Upper lobe of left lung (tissue), 6 donors: ENCODE data around the gene TMEM165. TPM values are rescaled to one million over a fixed set of nuclear protein-coding genes. Genes with fewer than 3 reads are reported as not detected.

Experiments used
- ATAC-seq, 2 donors: fragments of 200-7000 bp; cut with Tn5 transposase; one replicate each; pipeline ENCODE4 v1.9.1; 2022; ENCODE audit warnings: mild to moderate bottlenecking in 2 of 2, moderate library complexity in 2 of 2; ENCODE audit not compliant: low FRiP score in 2 of 2
- DNase-seq, 2 donors: peaks; one replicate each; pipeline ENCODE4 v3.0.0-alpha.2; 2019 to 2020
- H3K27ac ChIP-seq, 4 donors: fragments of 200-600 bp; sonication (generic); one replicate each; pipeline ENCODE4 v1.5.1; 2016 to 2019
- H3K27me3 ChIP-seq, 4 donors: fragments of 200-600 bp; sonication (generic); one replicate each; pipeline ENCODE4 v1.5.1; 2017 to 2019
- H3K36me3 ChIP-seq, 4 donors: fragments of 200-600 bp; sonication (generic); one replicate each; pipeline ENCODE4 v1.5.1; 2016 to 2019
- H3K4me1 ChIP-seq, 4 donors: fragments of 200-600 bp; sonication (generic); one replicate each; pipeline ENCODE4 v1.5.1; 2018 to 2019
- H3K4me3 ChIP-seq, 4 donors: fragments of 200-600 bp; sonication (generic); one replicate each; pipeline ENCODE4 v1.5.1; 2017 to 2019; ENCODE audit warnings: mild to moderate bottlenecking in 2 of 4, moderate library complexity in 1 of 4
- H3K9me3 ChIP-seq, 4 donors: fragments of 200-600 bp; sonication (generic); one replicate each; pipeline ENCODE4 v1.5.1; 2018 to 2019
- EP300 ChIP-seq, 4 donors: sonication (generic); formaldehyde crosslinking; IDR thresholded peaks; one replicate each; pipeline ENCODE4 v1.5.1; 2017; ENCODE audit warnings: antibody characterized with exemption in 4 of 4, control low read depth in 2 of 4
- POLR2A ChIP-seq, 4 donors: fragments of 450-650 bp; IDR thresholded peaks; one replicate each; pipeline ENCODE4 v1.5.1; 2016 to 2017; ENCODE audit warnings: antibody characterized with exemption in 4 of 4, mild to moderate bottlenecking in 2 of 4
- POLR2AphosphoS5 ChIP-seq, 2 donors: sonication (generic); formaldehyde crosslinking; IDR thresholded peaks; one replicate each; pipeline ENCODE4 v1.5.1; 2017; ENCODE audit warnings: antibody characterized with exemption in 2 of 2
- WGBS, 2 donors: methylation state at CpG; one replicate each; pipeline ENCODE4 v1.1.5; 2017 to 2018; 5-methylcytosine and 5-hydroxymethylcytosine counted together
- total RNA-seq, 6 donors: library from RNA; depleted of rRNA in 4 of 6; stranded (reverse); fragments of >200 nt in 4 of 6; gene quantifications; one replicate each; pipeline versions ENCODE4 v1.1.0 to v1.2.1, GENCODE V29; 2016 to 2021
- TF ChIP-seq, protein P1 (sequence below), 6 experiments: fragments of 450-650 bp in 4 of 6; fragments of 200-600 bp in 2 of 6; sonication (generic) in 2 of 6; IDR thresholded peaks; one replicate each; pipeline ENCODE4 v1.5.1; 2016 to 2019; ENCODE audit warnings: antibody characterized with exemption in 6 of 6
- donor health status: DM: no; HTN: no; CAD: no; lungs with moderate emphysema.
- donor health status: DM: no; HTN: yes; CAD: no; lungs with severe emphysema.

TMEM165 gene
- total RNA-seq, 6 donors from 2014 or later, result 118 to 312 (median 231) TPM

DNA sequence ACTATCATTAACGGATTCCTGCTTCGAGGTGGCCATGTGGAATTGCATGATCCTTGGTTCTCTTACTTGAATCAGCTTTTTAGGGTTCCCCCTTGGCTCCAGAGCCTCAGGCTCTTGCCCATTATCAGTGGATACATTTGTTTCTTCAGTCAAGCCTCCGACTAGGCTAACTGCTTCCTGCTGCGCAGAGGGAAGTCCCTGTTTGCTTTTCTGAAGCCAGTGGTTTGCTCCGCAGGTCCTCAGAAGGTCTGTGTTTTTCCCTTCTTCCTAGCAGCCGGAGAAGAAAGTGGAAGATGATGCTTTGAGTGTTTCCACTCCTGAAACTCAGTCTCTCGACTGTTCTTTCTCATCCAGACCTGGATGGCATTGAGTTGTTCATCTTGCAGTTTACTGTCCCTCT, 29.1 kb upstream of the TMEM165 start:
- 79 to 81% methylated on average over 7 of the region's 7 CpGs for WGBS, 2 donors
- Histone ChIP-seq H3K4me3 (no peak overlapping the region), H3K27me3 (no peaks in the 10 kb centered on the region), H3K9me3 (no peaks in the 10 kb centered on the region), H3K4me1 (peaks cover 0 to 7% (median 3%) of the 10 kb centered on the region in 4 donors), H3K27ac (peak overlapping the region in 1 of 4 donors; percentile 6), H3K36me3 (no peaks in the 10 kb centered on the region)
- DNase-seq (no peak), ATAC-seq (no peak)
- TF ChIP-seq POLR2A (IDR thresholded peaks at IDR 0.05), result no peak

DNA sequence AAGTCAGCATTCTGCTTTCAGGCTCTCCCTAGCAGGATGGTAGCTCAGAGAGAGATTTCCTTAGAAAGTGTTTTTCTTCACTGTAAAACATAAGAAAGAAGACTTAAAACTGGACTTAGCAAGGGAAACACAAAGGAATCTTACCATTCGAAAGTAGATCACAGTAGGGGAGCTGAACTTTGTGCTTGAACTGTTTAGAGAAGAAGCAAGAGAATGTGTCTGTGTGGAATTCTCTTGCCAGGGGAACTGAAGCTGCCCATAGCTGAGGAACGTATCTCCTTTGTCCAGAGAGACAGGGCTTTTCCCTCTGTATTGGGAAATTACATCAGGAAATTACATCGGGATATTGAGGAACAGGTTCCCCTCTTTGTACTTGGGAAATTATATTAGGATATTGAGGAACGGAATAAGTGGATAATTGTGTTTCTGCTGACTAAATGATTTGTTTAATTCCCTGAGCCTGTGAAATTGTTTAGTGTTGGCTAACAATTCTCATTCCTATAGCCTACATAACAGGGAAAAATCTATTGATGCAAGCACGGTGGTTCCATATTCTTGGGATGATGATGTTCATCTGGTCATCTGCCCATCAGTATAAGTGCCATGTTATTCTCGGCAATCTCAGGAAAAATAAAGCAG, 28.6 kb upstream of the TMEM165 start:
- H3K27ac ChIP-seq, result peak overlapping the region in 1 of 4 donors; percentile 6
- ATAC-seq (no peak), DNase-seq (no peak)
- H3K4me1 ChIP-seq, result peaks cover 0 to 7% (median 3%) of the 10 kb centered on the region in 4 donors
- no peak overlapping the region for H3K4me3 ChIP-seq
- no peaks in the 10 kb centered on the region for H3K27me3 ChIP-seq
- 78 to 81% methylated on average over 6 of the region's 6 CpGs for WGBS, 2 donors
- no peaks in the 10 kb centered on the region for H3K9me3 ChIP-seq
- TF ChIP-seq POLR2AphosphoS5 (IDR thresholded peaks at IDR 0.05) (no peak), POLR2A (IDR thresholded peaks at IDR 0.05) (no peak), EP300 (IDR thresholded peaks at IDR 0.05) (no peak)
- TF ChIP-seq, protein P1, sequence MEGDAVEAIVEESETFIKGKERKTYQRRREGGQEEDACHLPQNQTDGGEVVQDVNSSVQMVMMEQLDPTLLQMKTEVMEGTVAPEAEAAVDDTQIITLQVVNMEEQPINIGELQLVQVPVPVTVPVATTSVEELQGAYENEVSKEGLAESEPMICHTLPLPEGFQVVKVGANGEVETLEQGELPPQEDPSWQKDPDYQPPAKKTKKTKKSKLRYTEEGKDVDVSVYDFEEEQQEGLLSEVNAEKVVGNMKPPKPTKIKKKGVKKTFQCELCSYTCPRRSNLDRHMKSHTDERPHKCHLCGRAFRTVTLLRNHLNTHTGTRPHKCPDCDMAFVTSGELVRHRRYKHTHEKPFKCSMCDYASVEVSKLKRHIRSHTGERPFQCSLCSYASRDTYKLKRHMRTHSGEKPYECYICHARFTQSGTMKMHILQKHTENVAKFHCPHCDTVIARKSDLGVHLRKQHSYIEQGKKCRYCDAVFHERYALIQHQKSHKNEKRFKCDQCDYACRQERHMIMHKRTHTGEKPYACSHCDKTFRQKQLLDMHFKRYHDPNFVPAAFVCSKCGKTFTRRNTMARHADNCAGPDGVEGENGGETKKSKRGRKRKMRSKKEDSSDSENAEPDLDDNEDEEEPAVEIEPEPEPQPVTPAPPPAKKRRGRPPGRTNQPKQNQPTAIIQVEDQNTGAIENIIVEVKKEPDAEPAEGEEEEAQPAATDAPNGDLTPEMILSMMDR (IDR thresholded peaks at IDR 0.05), result no peak
- no peaks in the 10 kb centered on the region for H3K36me3 ChIP-seq

DNA sequence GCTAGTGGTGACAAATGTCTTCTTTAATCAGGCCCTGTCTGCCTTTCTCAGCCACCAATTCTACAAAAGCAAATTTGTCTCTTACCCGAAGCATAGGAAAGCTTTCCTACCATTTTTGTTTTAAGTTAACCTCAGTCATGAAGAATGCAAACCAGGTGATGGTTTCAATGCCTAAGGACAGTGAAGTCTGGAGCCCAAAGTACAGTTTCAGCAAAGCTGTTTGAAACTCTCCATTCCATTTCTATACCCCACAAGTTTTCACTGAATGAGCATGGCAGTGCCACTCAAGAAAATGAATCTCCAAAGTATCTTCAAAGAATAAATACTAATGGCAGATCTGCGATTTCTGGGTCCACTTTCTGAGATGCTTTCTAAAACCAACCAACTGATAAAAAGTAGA, 25.8 kb upstream of the TMEM165 start:
- H3K27me3 ChIP-seq, result no peaks in the 10 kb centered on the region
- no peaks in the 10 kb centered on the region for H3K36me3 ChIP-seq
- no peak for DNase-seq
- peaks cover 0 to 6% (median 0%) of the 10 kb centered on the region in 4 donors for H3K4me1 ChIP-seq
- TF ChIP-seq EP300 (IDR thresholded peaks at IDR 0.05) (no peak), POLR2AphosphoS5 (IDR thresholded peaks at IDR 0.05) (no peak), POLR2A (IDR thresholded peaks at IDR 0.05) (no peak)
- TF ChIP-seq, protein P1 (IDR thresholded peaks at IDR 0.05), result no peak
- H3K9me3 ChIP-seq, result no peaks in the 10 kb centered on the region
- no peak overlapping the region for H3K27ac ChIP-seq
- ATAC-seq, result no peak
- 97 to 100% methylated on average over 2 of the region's 2 CpGs for WGBS, 2 donors
- no peak overlapping the region for H3K4me3 ChIP-seq

- Histone ChIP-seq H3K36me3 (no peaks in the 10 kb centered on the region), H3K27me3 (no peaks in the 10 kb centered on the region), H3K4me3 (no peak overlapping the region), H3K27ac (no peak overlapping the region), H3K9me3 (no peaks in the 10 kb centered on the region), H3K4me1 (no peaks in the 10 kb centered on the region)
- TF ChIP-seq POLR2A (IDR thresholded peaks at IDR 0.05) (no peak), EP300 (IDR thresholded peaks at IDR 0.05) (no peak), POLR2AphosphoS5 (IDR thresholded peaks at IDR 0.05) (no peak)
- TF ChIP-seq, protein P1 (IDR thresholded peaks at IDR 0.05), result no peak
- 90% methylated on average over 7 of the region's 7 CpGs for WGBS, 2 donors
- DNase-seq (no peak), ATAC-seq (no peak)
Observed at GRCh38 chr4:55372259-55372658, 23.5 kb upstream of the TMEM165 start.

DNA sequence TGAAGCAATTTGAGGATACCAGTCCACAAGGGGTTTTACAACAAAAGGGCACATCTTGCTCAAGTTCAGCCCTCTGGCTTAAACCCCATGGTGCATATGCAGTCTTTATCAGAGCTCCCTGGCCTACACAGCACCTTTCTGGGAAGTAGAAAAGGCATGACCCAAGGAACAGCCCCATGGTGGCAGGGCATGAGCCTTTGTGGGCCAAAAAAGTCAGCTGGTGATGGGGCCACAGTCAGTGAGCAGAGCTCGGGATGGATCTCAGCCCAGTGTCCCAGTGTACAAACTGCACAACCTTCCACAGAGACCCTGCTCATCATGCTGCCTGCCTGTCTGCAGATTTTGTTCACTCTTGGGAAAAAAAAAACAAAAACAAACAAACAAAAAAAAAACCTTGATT, 22.3 kb upstream of the TMEM165 start:
- no peaks in the 10 kb centered on the region for H3K36me3 ChIP-seq
- no peaks in the 10 kb centered on the region for H3K27me3 ChIP-seq
- ATAC-seq (no peak), DNase-seq (no peak)
- H3K27ac ChIP-seq, result no peak overlapping the region
- WGBS, 2 donors, result 90 to 100% methylated on average over 1 of the region's 1 CpG
- H3K9me3 ChIP-seq, result no peaks in the 10 kb centered on the region
- TF ChIP-seq POLR2A (IDR thresholded peaks at IDR 0.05) (no peak), POLR2AphosphoS5 (IDR thresholded peaks at IDR 0.05) (no peak), EP300 (IDR thresholded peaks at IDR 0.05) (no peak)
- TF ChIP-seq, protein P1 (IDR thresholded peaks at IDR 0.05), result no peak
- H3K4me3 ChIP-seq, result no peak overlapping the region
- H3K4me1 ChIP-seq, result peaks cover 0 to 1% (median 0%) of the 10 kb centered on the region in 4 donors
